GM15510 (cell line): ENCODE data around the gene SCNN1G.

Experiments
- POLR2A ChIP-seq: IDR thresholded peaks from 3 replicates; pipeline ENCODE4 v1.6.1; 2011; ENCODE audit warnings: borderline replicate concordance; ENCODE audit not compliant: insufficient read length; ENCODE audit errors: extremely low read depth

Gene SCNN1G, protein sequence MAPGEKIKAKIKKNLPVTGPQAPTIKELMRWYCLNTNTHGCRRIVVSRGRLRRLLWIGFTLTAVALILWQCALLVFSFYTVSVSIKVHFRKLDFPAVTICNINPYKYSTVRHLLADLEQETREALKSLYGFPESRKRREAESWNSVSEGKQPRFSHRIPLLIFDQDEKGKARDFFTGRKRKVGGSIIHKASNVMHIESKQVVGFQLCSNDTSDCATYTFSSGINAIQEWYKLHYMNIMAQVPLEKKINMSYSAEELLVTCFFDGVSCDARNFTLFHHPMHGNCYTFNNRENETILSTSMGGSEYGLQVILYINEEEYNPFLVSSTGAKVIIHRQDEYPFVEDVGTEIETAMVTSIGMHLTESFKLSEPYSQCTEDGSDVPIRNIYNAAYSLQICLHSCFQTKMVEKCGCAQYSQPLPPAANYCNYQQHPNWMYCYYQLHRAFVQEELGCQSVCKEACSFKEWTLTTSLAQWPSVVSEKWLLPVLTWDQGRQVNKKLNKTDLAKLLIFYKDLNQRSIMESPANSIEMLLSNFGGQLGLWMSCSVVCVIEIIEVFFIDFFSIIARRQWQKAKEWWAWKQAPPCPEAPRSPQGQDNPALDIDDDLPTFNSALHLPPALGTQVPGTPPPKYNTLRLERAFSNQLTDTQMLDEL

DNA sequence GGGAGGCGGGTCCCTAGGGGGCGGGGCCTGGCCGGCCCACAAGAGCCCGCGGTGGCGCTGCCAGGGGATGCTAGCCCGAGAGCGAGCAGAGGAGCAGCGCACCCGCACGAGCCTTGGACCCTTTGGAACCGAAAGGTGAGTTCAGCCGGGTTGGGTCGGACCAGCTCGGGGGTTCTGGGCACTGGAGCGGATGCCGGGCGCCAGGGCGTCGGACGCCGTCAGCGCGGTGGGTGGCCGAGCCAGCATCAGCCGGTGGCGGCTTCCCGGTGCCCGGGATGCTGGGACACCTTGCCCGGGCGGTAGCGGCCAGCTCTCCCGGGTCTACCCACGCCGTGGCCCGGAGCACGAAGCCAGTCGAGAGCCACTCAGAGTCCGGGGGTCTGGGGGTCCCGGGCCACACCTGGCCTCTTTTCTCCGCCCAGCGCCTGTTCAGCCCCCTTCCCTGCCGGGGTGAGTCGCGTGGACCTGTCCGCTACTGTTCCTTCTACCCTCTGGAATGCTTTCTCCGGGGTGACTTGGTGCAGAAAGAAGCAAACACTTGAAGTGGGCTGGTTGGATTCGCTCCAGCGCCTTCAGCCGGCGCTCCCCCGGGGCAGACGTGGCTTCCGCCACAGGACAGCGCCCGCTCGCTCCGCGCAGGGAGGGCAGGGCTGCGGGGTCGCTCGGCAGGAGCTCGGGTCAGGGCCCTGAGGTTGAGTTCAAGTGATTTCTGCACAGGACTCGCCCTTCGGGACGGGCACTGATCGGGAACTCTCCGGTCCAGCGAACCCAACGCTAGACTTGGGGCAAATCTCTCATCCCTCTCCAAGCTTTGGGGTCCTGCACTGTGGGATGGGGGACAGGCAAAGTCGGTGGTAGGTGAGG, at the start of gene SCNN1G:
Gene SCNN1G, plus strand, starts transcription at position 67 of the 864 bp plus-strand sequence. CDS start 3,527 bp downstream, outside the sequence.
- no peak for TF ChIP-seq POLR2A

DNA sequence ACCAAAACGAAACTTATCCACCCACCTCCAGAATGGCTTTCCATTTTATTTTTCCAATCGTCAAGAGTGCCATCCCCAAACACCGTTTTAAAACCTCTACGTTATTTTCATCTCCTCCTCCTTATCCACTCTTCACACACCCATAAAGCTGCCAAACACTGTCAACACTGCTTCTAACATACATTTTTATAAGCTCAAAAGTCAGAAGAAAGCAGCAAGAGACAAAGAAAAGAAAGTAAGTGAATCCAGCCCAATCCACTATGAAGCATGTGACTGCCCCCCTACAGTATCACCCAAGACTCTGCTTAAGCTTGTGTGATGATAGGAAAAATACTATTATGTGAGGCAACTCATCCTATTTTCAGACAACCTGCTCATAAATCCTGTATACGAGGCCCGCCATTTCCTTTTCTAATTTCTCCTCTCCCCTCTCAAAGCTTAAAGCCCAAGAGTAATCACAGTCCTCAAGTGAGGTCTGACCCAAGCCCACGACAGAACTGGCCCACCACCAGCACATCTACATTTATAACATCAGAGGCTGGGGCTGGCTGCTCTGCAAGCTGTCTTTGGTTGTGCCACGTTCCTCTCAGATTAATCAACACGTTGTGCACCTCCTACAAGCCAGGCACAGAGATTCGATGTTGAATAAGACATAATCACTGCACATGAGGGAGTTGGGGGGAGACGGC, 49.6 kb upstream of the SCNN1G start:
- no peak for TF ChIP-seq POLR2A

DNA sequence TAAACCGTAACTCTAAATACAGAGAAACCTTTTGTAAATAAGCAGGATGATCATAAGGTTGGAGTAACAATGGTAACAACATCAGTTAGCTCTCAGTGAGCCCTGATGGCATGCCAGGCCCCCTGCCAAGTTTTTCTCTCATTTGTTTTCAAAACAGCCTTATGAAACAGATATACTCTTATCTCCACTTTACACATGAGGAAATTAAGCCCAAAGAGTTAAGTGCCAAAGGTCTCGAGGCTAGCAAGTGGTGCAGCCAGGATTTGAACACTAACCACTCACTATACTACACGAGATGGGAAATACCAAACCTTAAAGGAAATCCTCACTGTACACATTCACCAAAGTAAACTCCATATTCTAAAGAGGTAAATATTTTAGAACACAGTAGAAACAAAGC, 48.3 kb upstream of the SCNN1G start:
- TF ChIP-seq POLR2A = no peak

DNA sequence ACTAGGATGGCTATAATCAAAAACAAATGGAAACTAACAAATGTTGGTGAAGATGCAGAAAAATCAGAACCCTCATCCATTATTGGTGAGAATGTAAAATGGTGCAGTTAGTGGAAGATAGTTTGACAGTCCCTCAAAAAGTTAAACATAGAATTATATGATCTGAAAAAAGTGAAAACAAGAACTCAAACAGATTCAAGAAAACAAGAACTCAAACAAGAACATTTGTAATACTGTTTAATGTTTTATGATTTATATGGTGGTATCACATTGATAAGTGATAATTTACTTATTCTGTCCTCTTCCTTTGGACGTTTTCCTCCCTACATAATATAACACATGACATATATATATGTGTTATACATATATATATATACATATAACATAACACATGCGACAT, 45.3 kb upstream of the SCNN1G start:
- no peak for TF ChIP-seq POLR2A

DNA sequence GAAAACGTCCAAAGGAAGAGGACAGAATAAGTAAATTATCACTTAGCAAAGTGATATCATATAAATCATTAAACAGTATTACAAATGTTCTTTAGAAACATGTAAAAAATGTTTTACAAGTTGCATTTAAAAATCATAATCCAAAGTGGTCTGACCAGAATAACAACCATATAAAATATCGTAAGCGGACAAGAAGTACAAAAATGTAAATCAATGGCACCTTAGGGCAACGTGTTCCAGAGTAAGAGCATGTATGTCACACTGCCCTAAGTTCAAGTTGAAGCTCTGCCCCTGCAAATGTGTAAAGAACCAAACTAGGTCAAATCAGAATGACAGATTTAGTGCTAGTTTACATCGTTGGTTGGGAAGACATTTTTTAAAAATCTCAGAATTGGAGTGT, 44.7 kb upstream of the SCNN1G start:
- no peak for TF ChIP-seq POLR2A

DNA sequence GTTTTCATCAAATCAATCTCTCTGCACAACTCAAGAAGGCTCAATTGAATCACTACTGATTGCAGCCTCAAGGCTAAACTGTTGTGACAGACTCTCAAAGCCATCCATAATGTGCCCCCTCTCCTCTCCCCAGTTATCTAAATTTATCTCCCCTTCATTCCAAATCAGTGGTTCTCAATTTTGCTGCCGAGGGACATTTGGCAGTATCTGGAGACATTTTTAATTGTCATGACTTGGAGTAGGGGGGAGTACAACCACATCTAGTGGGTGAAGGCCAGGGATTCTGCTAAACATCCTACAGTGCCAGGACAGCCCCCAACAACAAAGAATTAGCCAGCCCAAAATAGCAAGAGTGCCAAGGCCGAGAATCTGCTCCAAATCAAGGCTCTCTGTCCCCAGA, 42.4 kb upstream of the SCNN1G start:
- no peak for TF ChIP-seq POLR2A

DNA sequence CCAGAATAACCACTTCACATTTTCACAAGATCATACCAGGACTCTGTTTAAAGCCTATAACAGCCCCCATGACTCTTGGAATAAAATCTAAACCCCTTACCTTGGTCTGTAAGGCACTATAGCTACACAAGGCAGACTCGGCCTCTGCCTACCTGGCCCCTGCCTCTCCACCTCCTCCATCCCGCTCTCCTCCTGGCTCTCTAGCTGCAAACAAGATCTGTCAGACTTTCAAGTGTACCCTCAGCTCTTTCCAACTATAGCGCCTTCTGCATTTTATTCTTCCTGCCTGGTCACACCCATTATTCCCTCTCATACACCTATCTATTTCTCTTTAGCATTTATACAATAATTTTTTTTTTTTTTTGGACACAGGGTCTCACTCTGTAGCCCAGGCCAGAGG, 41.5 kb upstream of the SCNN1G start:
- no peak for TF ChIP-seq POLR2A

DNA sequence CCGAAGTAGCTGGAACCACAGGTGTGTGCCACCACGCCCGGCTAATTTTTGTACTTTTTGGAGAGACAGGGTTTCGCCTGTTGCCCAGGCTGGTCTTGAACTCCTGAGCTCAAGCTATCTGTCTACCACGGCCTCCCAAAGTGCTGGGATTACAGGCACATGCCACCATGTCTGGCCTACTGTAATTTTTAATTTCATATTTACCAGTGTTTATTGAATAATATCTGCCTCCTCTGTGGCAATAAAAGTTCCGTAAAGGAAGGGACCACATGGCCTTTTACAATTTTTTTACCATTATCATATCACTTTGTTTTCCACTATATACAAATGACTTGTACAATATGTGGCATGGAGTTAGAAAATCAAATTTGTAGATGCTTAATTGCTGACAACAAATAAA, 41.0 kb upstream of the SCNN1G start:
- TF ChIP-seq POLR2A = no peak

DNA sequence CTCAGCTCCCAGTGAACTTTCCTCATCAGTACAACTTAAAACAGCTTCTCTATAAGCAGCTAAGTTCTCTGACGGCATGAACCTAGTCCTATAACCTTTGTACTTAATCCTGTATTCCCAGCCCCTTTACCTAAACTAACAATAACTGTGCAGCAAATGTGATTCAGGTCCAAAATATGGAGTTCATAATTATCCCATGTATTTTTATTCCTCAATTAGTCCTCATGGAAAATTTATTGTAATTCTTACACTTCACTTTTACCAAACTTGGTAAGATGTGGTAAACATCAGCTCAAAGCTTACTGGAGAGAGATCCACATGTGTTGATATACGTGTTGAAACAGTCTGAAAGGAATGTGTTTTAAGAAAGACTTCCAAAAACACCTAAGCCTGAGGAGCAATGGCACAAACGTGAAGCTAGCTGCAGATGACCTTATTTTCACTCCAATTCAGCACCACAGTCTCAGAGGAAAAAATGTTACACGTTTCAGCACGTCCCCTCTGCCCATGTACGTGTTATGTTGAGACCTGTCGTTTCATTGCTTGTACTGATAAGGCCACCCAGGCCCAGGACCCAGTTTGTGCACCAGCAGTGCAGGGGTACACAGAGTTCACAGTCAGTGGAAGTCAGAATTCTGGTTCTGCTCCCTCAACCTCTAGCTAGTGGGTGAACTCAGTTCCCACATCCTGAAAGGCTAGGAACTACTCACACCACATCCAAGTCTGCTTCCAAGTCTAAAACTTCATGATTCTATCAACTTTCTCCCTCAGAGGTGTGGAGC, 40.4 kb upstream of the SCNN1G start:
- no peak for TF ChIP-seq POLR2A

DNA sequence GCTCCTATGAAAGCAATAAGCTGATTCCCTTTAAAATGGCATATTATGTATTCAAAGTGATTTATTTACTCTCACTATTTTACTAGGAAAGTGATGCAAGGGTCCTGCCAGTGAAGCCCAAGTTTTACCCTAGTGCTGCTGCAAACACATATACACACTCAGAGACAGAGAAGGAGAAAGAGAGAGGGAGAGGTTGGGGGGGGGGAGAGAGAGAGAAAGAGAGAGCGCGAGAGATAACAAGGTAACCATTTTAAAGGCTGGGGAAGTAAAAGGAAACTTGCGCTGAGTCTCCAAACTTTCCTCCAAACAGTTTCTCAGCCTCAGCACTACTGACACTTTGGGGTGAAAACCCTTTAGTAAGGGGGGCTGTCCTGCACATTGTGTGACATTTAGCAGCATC, 39.2 kb upstream of the SCNN1G start:
- TF ChIP-seq POLR2A = no peak

DNA sequence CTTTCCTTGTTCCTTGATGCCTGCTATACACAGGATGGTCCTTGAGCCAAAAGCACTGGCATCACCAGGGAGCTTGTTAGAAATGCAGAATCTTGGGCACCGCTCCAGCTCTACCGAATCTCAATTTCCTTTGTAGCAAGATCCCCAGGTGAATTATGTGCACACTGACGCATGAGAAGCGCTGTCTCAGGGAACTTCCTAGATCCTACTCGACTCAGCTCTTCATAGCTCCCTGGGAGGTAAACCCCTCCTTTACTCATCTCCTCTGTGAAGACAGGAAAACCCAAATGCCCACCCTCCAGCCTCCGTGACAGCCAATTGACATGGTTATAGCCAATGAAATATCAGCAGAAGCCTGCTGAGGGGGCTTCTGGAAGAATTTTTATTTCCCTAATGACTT, 37.4 kb upstream of the SCNN1G start:
- no peak for TF ChIP-seq POLR2A

DNA sequence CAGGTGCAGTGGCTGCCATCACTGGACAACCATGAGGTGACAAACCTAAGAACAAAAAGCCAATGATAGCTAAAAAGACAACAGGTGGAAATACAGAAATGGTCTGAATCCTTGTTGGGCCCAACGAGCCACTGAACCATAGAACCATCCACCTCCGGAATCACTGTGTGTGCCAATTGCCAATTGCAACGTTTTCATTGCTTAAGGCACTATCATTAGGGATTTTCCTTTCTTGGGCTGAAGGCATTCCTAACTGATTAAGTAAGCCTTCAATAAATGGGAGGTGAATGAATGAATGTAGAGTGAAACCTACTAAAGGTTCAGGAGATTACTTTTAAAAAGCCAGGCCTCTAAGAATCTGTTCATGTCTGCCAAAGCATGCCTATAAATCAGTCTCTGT, 36.9 kb upstream of the SCNN1G start:
- TF ChIP-seq POLR2A = no peak

DNA sequence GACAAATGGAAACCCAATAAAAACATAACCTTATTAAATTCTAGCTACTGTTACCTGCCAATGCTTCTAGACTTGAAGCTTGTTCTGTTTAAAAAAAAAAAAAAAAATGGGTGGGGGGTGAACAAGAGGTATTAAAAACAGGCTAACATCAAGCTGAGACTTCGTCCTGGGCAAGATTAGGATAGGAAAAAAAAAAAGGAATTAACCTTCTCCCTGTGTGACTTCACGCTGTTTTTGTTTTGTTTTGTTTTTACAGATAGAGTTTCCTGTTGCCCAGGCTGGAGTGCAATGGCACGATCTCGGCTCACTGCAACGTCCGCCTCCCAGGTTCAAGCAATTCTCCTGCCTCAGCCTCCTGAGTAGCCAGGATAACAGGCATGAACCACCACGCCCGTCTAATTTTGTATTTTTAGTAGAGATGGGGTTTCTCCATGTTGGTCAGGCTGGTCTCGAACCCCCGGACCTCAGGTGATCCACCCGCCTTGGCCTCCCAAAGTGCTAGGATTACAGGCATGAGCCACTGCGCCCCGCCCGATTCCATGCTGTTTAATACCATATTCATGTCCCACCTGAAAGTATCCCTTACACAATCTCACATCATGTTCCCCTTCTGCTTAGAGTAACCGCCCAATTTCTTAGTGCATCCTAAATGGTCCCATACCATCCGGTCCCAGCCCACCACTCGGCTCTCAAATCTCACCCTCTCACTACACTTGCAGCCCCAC, 35.5 kb upstream of the SCNN1G start:
- no peak for TF ChIP-seq POLR2A

DNA sequence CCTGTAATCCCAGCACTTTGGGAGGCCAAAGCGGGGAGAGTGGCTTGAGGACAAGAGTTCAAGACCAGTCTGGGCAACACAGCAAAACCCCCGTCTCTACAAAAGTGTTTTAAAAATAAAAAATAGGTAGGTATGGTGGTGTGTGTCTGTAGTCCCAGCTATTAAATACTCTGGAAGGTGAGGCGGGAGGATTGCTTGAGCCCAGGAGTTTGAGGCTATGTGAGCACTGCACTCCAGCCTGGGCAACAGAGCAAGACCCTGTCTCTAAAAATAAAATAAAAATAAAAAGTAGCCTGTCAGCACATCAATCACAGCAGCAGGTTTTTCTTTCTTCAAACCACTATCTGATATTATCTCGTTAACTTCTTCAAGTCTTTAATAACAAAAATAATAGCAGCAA, 34.9 kb upstream of the SCNN1G start:
- TF ChIP-seq POLR2A = no peak

DNA sequence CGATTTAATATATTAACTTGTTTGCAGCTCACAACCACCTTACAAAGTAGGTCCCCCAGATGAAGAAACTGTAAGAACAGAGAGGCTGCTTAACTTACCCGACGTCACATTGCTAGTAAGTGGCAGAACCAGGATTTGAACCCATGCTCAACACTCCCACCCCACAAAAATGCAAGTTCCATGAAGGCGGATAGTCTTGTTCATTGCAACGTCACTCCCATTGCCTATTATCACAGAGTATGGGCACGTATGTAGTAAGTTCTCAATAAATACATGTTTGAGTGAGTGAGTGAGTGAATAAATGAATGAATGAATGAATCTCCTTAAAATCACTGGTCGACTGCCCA, 34.4 kb upstream of the SCNN1G start:
- TF ChIP-seq POLR2A = no peak
